Gastroesophageal sphincter (tissue), 4 donors: ENCODE results near the gene TADA2A. TPM values are rescaled to one million over a fixed set of nuclear protein-coding genes. Genes with fewer than 3 reads are reported as not detected.

Experiments used
- ATAC-seq: fragments of 150-250 bp; one replicate; pipeline ENCODE4 v1.9.1; 2016; ENCODE audit warnings: mild to moderate bottlenecking, moderate library complexity
- H3K27ac ChIP-seq, 4 donors: fragments of 200-600 bp; sonication (generic) in 3 of 4; 1 replicate in 3 of 4; 2 replicates in 1 of 4; pipeline ENCODE4 v1.5.1; 2016 to 2019
- H3K27me3 ChIP-seq: fragments of 200-600 bp; sonication (generic); one replicate; pipeline ENCODE4 v1.5.1; 2019
- H3K36me3 ChIP-seq, 2 donors: fragments of 200-600 bp; sonication (generic); one replicate each; pipeline ENCODE4 v1.5.1; 2019; ENCODE audit warnings: control low read depth in 1 of 2
- H3K4me1 ChIP-seq, 3 donors: fragments of 200-600 bp; sonication (generic); 1 replicate in 2 of 3; 2 replicates in 1 of 3; pipeline ENCODE4 v1.5.1; 2016 to 2019; ENCODE audit warnings: control low read depth in 2 of 3
- H3K4me3 ChIP-seq, 2 donors: fragments of 200-600 bp; sonication (generic); one replicate each; pipeline ENCODE4 v1.5.1; 2019; ENCODE audit warnings: mild to moderate bottlenecking in 1 of 2, moderate library complexity in 1 of 2
- H3K9me3 ChIP-seq, 3 donors: fragments of 200-600 bp; sonication (generic); one replicate each; pipeline ENCODE4 v1.5.1; 2017 to 2019; ENCODE audit warnings: control low read depth in 2 of 3
- CTCF ChIP-seq, 4 experiments: fragments of 200-600 bp in 2 of 4; fragments of 450-650 bp in 2 of 4; sonication (generic) in 1 of 4; IDR thresholded peaks; one replicate each; pipeline ENCODE4 v1.5.1; 2017 to 2019; ENCODE audit warnings: antibody characterized with exemption in 4 of 4, mild to moderate bottlenecking in 2 of 4, moderate library complexity in 2 of 4
- EP300 ChIP-seq: sonication (generic); formaldehyde crosslinking; IDR thresholded peaks from one replicate; pipeline ENCODE4 v1.6.1; 2017; ENCODE audit warnings: antibody characterized with exemption, mild to moderate bottlenecking
- POLR2A ChIP-seq, 2 donors: fragments of 450-650 bp; IDR thresholded peaks; one replicate each; pipeline ENCODE4 v1.6.1; 2017; ENCODE audit warnings: antibody characterized with exemption in 2 of 2, mild to moderate bottlenecking in 2 of 2, moderate library complexity in 1 of 2
- POLR2AphosphoS5 ChIP-seq: sonication (generic); formaldehyde crosslinking; IDR thresholded peaks from one replicate; pipeline ENCODE4 v1.6.1; 2017; ENCODE audit warnings: antibody characterized with exemption
- WGBS, 2 donors: methylation state at CpG; one replicate each; pipeline ENCODE4 v1.1.5; 2018; ENCODE audit warnings: low coverage in 1 of 2; 5-methylcytosine and 5-hydroxymethylcytosine counted together
- total RNA-seq, 4 donors: library from RNA; depleted of rRNA; stranded (reverse); fragments of >200 nt; gene quantifications; one replicate each; pipeline ENCODE4 v1.1.0, GENCODE V29; 2016

The TADA2A gene
- total RNA-seq, 4 donors from 2014 or later: 17.5 to 21.5 (median 18.5) TPM

GRCh38 chr17:37475731-37476420, 69.2 kb downstream of the TADA2A start:
- no peak for ATAC-seq
- Histone ChIP-seq H3K36me3 (peaks cover 0 to 90% of the 10 kb centered on the region in 2 donors), H3K27ac (peak overlapping the region in 2 of 4 donors; percentile 17 to 37), H3K27me3 (no peaks in the 10 kb centered on the region), H3K4me3 (no peak overlapping the region), H3K4me1 (peaks cover 0 to 3% (median 0%) of the 10 kb centered on the region in 3 donors), H3K9me3 (no peaks in the 10 kb centered on the region)
- WGBS, 2 donors: 86 to 100% methylated on average over 1 of the region's 1 CpG
- TF ChIP-seq CTCF (IDR thresholded peaks at IDR 0.05) (no peak), POLR2AphosphoS5 (no peak), EP300 (no peak), POLR2A (IDR thresholded peaks at IDR 0.05) (no peak)

GRCh38 chr17:37476431-37477120, 69.9 kb downstream of the TADA2A start:
- H3K9me3 ChIP-seq: no peaks in the 10 kb centered on the region
- no peak overlapping the region for H3K4me3 ChIP-seq
- TF ChIP-seq POLR2AphosphoS5 (no peak), POLR2A (IDR thresholded peaks at IDR 0.05) (no peak), CTCF (IDR thresholded peaks at IDR 0.05) (no peak), EP300 (no peak)
- ATAC-seq: peak; percentile 29
- 67 to 83% methylated on average over 3 to 4 of the region's 4 CpGs for WGBS, 2 donors
- peaks cover 0 to 3% (median 0%) of the 10 kb centered on the region in 3 donors for H3K4me1 ChIP-seq
- H3K27me3 ChIP-seq: no peaks in the 10 kb centered on the region
- H3K36me3 ChIP-seq: peaks cover 0 to 83% of the 10 kb centered on the region in 2 donors
- H3K27ac ChIP-seq: peak overlapping the region in 2 of 4 donors; percentile 17 to 37

- Histone ChIP-seq H3K9me3 (no peaks in the 10 kb centered on the region), H3K27me3 (no peaks in the 10 kb centered on the region), H3K4me1 (peaks cover 0 to 9% (median 3%) of the 10 kb centered on the region in 3 donors), H3K36me3 (peaks cover 0 to 67% of the 10 kb centered on the region in 2 donors), H3K27ac (no peak overlapping the region), H3K4me3 (no peak overlapping the region)
- TF ChIP-seq POLR2A (IDR thresholded peaks at IDR 0.05): no peak
- TF ChIP-seq POLR2AphosphoS5: no peak
- no peak for TF ChIP-seq CTCF (IDR thresholded peaks at IDR 0.05)
- TF ChIP-seq EP300: no peak
- peak; percentile 80 for ATAC-seq
- 56 to 60% methylated on average over 2 of the region's 2 CpGs for WGBS, 2 donors
These were observed 71.5 kb downstream of the TADA2A start for GRCh38 chr17:37478187-37478586.

- TF ChIP-seq POLR2A (IDR thresholded peaks at IDR 0.05) (no peak), POLR2AphosphoS5 (no peak), CTCF (IDR thresholded peaks at IDR 0.05) (no peak), EP300 (no peak)
- 100% methylated on average over 1 of the region's 1 CpG; no CpG with 5 or more reads in 1 of the 2 donors for WGBS, 2 donors
- Histone ChIP-seq H3K27ac (no peak overlapping the region), H3K27me3 (no peaks in the 10 kb centered on the region), H3K9me3 (no peaks in the 10 kb centered on the region), H3K4me1 (peaks cover 0 to 16% (median 3%) of the 10 kb centered on the region in 3 donors), H3K4me3 (no peak overlapping the region), H3K36me3 (peaks cover 0 to 58% of the 10 kb centered on the region in 2 donors)
- no peak for ATAC-seq
These were observed 72.3 kb downstream of the TADA2A start for GRCh38 chr17:37479025-37479424.
